Measurements from ENCODE around the gene ANO10.
"Not testable (repeated sequence)": the region's sequence is repeated elsewhere in the genome, so short reads cannot be mapped to it uniquely, and the experiment has no call there.

- TF ChIP-seq CTCF (conservative IDR thresholded peaks at IDR 0.05; ENCODE audit: low read depth, low read length), result peak; percentile 77
- TF ChIP-seq EZH2 (IDR thresholded peaks at IDR 0.05; ENCODE audit: low read length, unreplicated experiment), result not testable (repeated sequence)
Observed at GRCh38 chr3:43544277-43544676, 77.5 kb downstream of the ANO10 start.
